CD4-positive, alpha-beta T cell (primary cell): Measurements from ENCODE around the gene PREP. TPM values are rescaled to one million over a fixed set of nuclear protein-coding genes. Genes with fewer than 3 reads are reported as not detected.

Experiments used
- ATAC-seq: fragments of 200-7000 bp; cut with Tn5 transposase; one replicate; pipeline ENCODE4 v1.10.0; 2022; ENCODE audit warnings: mild to moderate bottlenecking; ENCODE audit not compliant: poor library complexity
- CTCF ChIA-PET: fragments of 350-600 bp; sonication (Branson Sonifier 250); formaldehyde crosslinking; loops from one replicate; lab custom pipeline; 2021; ENCODE audit warnings: antibody characterized with exemption, inconsistent platforms; lab: Charles Lee
- POLR2A ChIA-PET: fragments of 350-600 bp; sonication (Branson Sonifier 250); formaldehyde crosslinking; loops from one replicate; lab custom pipeline; 2021; ENCODE audit warnings: antibody characterized with exemption, inconsistent platforms; lab: Charles Lee
- DNase-seq, 14 experiments: peaks; one replicate each; pipeline ENCODE4 v3.0.0-alpha.2; 2013 to 2020; ENCODE audit warnings: mixed read lengths in 2 of 14
- H3K27ac ChIP-seq, 2 donors: one replicate each; pipeline versions ENCODE4 v1.5.1 to v1.7.0; 2013; ENCODE audit warnings: low read length in 2 of 2, low read depth in 1 of 2, mild to moderate bottlenecking in 1 of 2
- H3K27me3 ChIP-seq, 2 experiments: 1 replicate in 1 of 2; 2 replicates in 1 of 2; pipeline versions ENCODE4 v1.6.1 to v1.7.0; 2013; ENCODE audit warnings: low read length in 2 of 2, control low read depth in 1 of 2, mild to moderate bottlenecking in 1 of 2, moderate library complexity in 1 of 2; ENCODE audit not compliant: insufficient read depth in 2 of 2, control insufficient read depth in 1 of 2
- H3K36me3 ChIP-seq: one replicate; pipeline ENCODE4 v1.6.1; 2013; ENCODE audit warnings: low read length, control low read depth; ENCODE audit not compliant: insufficient read depth
- H3K4me1 ChIP-seq: one replicate; pipeline ENCODE4 v1.6.1; 2013; ENCODE audit warnings: low read length, control low read depth; ENCODE audit not compliant: insufficient read depth
- H3K4me3 ChIP-seq: one replicate; pipeline ENCODE4 v1.5.1; 2013; ENCODE audit warnings: mild to moderate bottlenecking, low read length, moderate library complexity
- H3K9me3 ChIP-seq, 2 experiments: 1 replicate in 1 of 2; 2 replicates in 1 of 2; pipeline versions ENCODE4 v1.6.1 to v1.7.0; 2013; ENCODE audit warnings: low read length in 2 of 2, mild to moderate bottlenecking in 2 of 2, control low read depth in 1 of 2, moderate library complexity in 1 of 2; ENCODE audit not compliant: control insufficient read depth in 1 of 2, insufficient read depth in 1 of 2
- H3K27ac Mint-ChIP-seq: one replicate; pipeline ENCODE4 v1.8.0; 2020; ENCODE audit warnings: mixed read lengths
- H3K27me3 Mint-ChIP-seq: one replicate; pipeline ENCODE4 v1.8.0; 2021; ENCODE audit warnings: mixed read lengths
- H3K36me3 Mint-ChIP-seq: one replicate; pipeline ENCODE4 v1.8.0; 2021; ENCODE audit warnings: low read depth, mixed read lengths
- H3K4me1 Mint-ChIP-seq: one replicate; pipeline ENCODE4 v1.8.0; 2021; ENCODE audit warnings: low read depth, mixed read lengths
- H3K4me3 Mint-ChIP-seq: one replicate; pipeline ENCODE4 v1.8.0; 2020; ENCODE audit warnings: mild to moderate bottlenecking, mixed read lengths
- H3K9me3 Mint-ChIP-seq: one replicate; pipeline ENCODE4 v1.8.0; 2020; ENCODE audit warnings: mixed read lengths
- intact Hi-C, 2 experiments: fragments of 100-400 bp; cut with DNase I in 1 of 2; cut with micrococcal nuclease in 1 of 2; formaldehyde crosslinking; loops; one replicate each; pipeline versions ENCODE4 v1.15.1 to v1.9.0; 2023 to 2025; cut with DNase I, micrococcal nuclease
- total RNA-seq, 174 experiments: library from RNA in 2 of 174; stranded (reverse) in 2 of 174; gene quantifications; one replicate each; pipeline ENCODE4 v1.2.3 and lab custom pipeline; 2021 to 2026
- TF ChIP-seq, protein P1 (sequence below): fragments of 200-600 bp; IDR thresholded peaks from one replicate; pipeline ENCODE4 v1.8.0; 2022; ENCODE audit warnings: antibody characterized with exemption, mild to moderate bottlenecking

Gene PREP
- total RNA-seq, 2 experiments from 2014 or later: 14.9 to 15.6 TPM

DNA sequence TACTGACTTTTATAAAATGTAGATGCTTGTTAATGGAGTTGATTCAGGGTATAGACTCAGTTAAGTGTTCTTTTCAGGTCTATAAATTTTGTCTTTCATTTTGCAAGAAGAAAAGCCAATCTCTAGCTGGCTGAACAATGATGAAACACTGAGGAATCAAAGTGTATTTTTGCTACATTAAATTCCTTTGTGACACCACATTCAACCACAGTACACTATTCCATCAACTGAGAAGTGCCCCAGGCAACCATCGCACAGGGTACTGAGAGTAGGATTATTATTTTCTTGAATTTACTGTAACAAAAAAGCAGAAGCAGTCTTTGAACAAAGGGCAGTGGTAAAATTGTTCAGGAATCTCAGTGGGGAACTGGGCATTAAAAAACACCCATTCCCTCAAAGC, 83.6 kb downstream of the PREP start:
- Mint-ChIP-seq H3K27ac (no peak overlapping the region), H3K27me3 (no peaks in the 10 kb centered on the region), H3K4me1 (no peaks in the 10 kb centered on the region), H3K4me3 (no peak overlapping the region), H3K9me3 (no peaks in the 10 kb centered on the region), H3K36me3 (peaks cover 84% of the 10 kb centered on the region)
- Histone ChIP-seq H3K27ac (no peak overlapping the region), H3K4me1 (no peaks in the 10 kb centered on the region), H3K4me3 (no peak overlapping the region), H3K27me3 (no peaks in the 10 kb centered on the region), H3K36me3 (peaks cover 62% of the 10 kb centered on the region), H3K9me3 (no peaks in the 10 kb centered on the region)
- ATAC-seq: no peak
- POLR2A ChIA-PET: no interaction called here
- CTCF ChIA-PET: no interaction called here
- no peak for DNase-seq
- TF ChIP-seq, protein P1, sequence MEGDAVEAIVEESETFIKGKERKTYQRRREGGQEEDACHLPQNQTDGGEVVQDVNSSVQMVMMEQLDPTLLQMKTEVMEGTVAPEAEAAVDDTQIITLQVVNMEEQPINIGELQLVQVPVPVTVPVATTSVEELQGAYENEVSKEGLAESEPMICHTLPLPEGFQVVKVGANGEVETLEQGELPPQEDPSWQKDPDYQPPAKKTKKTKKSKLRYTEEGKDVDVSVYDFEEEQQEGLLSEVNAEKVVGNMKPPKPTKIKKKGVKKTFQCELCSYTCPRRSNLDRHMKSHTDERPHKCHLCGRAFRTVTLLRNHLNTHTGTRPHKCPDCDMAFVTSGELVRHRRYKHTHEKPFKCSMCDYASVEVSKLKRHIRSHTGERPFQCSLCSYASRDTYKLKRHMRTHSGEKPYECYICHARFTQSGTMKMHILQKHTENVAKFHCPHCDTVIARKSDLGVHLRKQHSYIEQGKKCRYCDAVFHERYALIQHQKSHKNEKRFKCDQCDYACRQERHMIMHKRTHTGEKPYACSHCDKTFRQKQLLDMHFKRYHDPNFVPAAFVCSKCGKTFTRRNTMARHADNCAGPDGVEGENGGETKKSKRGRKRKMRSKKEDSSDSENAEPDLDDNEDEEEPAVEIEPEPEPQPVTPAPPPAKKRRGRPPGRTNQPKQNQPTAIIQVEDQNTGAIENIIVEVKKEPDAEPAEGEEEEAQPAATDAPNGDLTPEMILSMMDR: no peak
- intact Hi-C loops: loop anchor here in 1 of 2 experiments (5.0 kb wide), 1 partner anchor 83 kb away; the partner anchor contains the start of gene PREP

- POLR2A ChIA-PET: no interaction called here
- Mint-ChIP-seq H3K27me3 (no peaks in the 10 kb centered on the region), H3K27ac (no peak overlapping the region), H3K36me3 (peaks cover 77% of the 10 kb centered on the region), H3K4me1 (no peaks in the 10 kb centered on the region), H3K9me3 (no peaks in the 10 kb centered on the region), H3K4me3 (no peak overlapping the region)
- ATAC-seq (no peak), DNase-seq (no peak)
- no peak overlapping the region for H3K27ac ChIP-seq
- TF ChIP-seq, protein P1: no peak
- CTCF ChIA-PET: interaction anchor here (0.7 to 0.9 kb wide), 2 partner anchors 9 to 53 kb away, joined by 3 read pairs; no protein-coding TSS in a partner anchor
- no peaks in the 10 kb centered on the region for H3K9me3 ChIP-seq
- peaks cover 59% of the 10 kb centered on the region for H3K36me3 ChIP-seq
- H3K4me1 ChIP-seq: no peaks in the 10 kb centered on the region
- H3K4me3 ChIP-seq: no peak overlapping the region
- no peaks in the 10 kb centered on the region for H3K27me3 ChIP-seq
- intact Hi-C loops: loop anchor here in 1 of 2 experiments (5.0 kb wide), 1 partner anchor 84 kb away; the partner anchor contains the start of gene PREP
Measured at GRCh38 chr6:105318660-105319059, 84.2 kb downstream of the PREP start.

DNA sequence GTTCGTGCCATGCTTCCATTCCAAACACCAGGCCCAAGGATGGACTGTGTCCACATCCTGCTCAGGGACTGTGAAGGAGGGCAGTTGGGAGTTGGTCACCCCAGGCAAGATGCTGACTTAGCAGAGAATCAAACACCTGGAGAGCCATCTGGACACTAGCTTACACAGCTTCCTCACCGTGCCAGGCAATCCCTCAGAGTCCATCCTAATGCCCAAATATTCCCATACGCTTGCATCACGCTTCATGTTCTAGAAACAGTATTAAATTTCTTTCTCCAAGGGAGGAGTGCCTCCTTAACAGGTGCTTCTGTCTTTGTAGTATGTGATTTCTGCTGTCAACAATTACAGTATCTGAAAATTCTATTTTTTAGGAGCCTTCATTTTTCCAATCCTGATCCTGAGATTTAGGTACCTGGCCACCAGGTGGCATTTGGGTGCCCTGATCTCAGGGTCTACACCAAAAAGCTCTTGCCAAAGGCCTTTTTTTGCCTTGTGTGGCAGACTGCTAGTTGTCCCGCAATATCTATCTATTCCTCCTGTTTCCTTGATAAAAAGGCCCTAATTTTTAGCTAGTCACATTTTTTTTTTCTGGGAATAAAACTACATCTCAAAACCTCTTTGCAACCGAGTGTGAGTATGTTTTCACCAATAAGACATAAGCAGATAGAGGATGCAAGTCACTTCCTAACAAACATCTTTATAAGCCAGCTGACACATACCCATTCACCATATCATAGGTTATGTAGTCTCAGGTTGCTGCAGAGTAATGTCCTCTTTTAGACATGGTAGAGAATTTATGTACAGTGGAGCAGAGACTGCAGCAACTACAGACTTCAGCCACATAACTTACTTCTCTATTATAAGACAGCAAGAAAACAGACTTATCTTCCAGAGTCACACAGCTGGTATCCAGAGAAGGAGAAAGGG, 85.0 kb downstream of the PREP start:
- no peak overlapping the region for H3K27ac Mint-ChIP-seq
- H3K36me3 ChIP-seq: peaks cover 59% of the 10 kb centered on the region
- ATAC-seq (no peak), DNase-seq (peak in 2 of 14 experiments; percentile 5 to 12)
- intact Hi-C loops: loop anchor here in 1 of 2 experiments (5.0 kb wide), 1 partner anchor 84 kb away; the partner anchor contains the start of gene PREP
- POLR2A ChIA-PET: no interaction called here
- H3K27me3 ChIP-seq: no peaks in the 10 kb centered on the region
- no peaks in the 10 kb centered on the region for H3K4me1 Mint-ChIP-seq
- H3K9me3 Mint-ChIP-seq: no peaks in the 10 kb centered on the region
- TF ChIP-seq, protein P1: no peak
- H3K4me3 Mint-ChIP-seq: no peak overlapping the region
- no peaks in the 10 kb centered on the region for H3K9me3 ChIP-seq
- H3K4me1 ChIP-seq: no peaks in the 10 kb centered on the region
- H3K27ac ChIP-seq: no peak overlapping the region
- H3K36me3 Mint-ChIP-seq: peaks cover 69% of the 10 kb centered on the region
- no peaks in the 10 kb centered on the region for H3K27me3 Mint-ChIP-seq
- CTCF ChIA-PET: interaction anchor here (0.7 to 0.9 kb wide), 2 partner anchors 8 to 54 kb away, joined by 3 read pairs; no protein-coding TSS in a partner anchor
- no peak overlapping the region for H3K4me3 ChIP-seq
